ENCODE data around the gene FBXW8. TPM values are rescaled to one million over a fixed set of nuclear protein-coding genes. Genes with fewer than 3 reads are reported as not detected.

Gene FBXW8
- total RNA-seq, 1 experiment from 2014 or later, result 15.3 TPM

- DNase-seq, result no peak
- Mint-ChIP-seq H3K4me3 (no peak overlapping the region), H3K4me1 (peaks cover 22 to 26% of the 10 kb centered on the region in 2 experiments), H3K36me3 (ENCODE audit: insufficient read depth in 1 of 3, low read depth in 3 of 3) (peaks cover 0 to 9% (median 2%) of the 10 kb centered on the region in 3 experiments; a peak in 3 of 7 replicates), H3K27me3 (ENCODE audit: low read depth) (no peaks in the 10 kb centered on the region), H3K9me3 (no peaks in the 10 kb centered on the region), H3K27ac (peak overlapping the region in 1 of 3 experiments; percentile 23; a peak in 2 of 7 replicates)
- no peak overlapping the region for H3K23ac ChIP-seq (ENCODE audit: insufficient read length, low read depth, low read length)
- no peak overlapping the region for H2BK120ac ChIP-seq (ENCODE audit: low read depth, low read length, poor library complexity, severe bottlenecking)
- no peak overlapping the region for H4K8ac ChIP-seq (replicated peaks; ENCODE audit: insufficient read length, low read depth, low read length)
- H3K14ac ChIP-seq (ENCODE audit: insufficient read depth, low read length), result no peak overlapping the region
- H2AK5ac ChIP-seq (ENCODE audit: insufficient read length, low read length), result no peak overlapping the region
- no peaks in the 10 kb centered on the region for H3K4me1 ChIP-seq (ENCODE audit: insufficient read depth, low read length)
- no peak overlapping the region for H2BK15ac ChIP-seq (ENCODE audit: low read depth, low read length)
- H2AFZ ChIP-seq (ENCODE audit: low read length), result no peak overlapping the region
- no CpG with 5 or more reads among the region's 1 CpG for WGBS (ENCODE audit: extremely low coverage, insufficient read length, low lambda C conversion rate)
- TF ChIP-seq, protein P1, sequence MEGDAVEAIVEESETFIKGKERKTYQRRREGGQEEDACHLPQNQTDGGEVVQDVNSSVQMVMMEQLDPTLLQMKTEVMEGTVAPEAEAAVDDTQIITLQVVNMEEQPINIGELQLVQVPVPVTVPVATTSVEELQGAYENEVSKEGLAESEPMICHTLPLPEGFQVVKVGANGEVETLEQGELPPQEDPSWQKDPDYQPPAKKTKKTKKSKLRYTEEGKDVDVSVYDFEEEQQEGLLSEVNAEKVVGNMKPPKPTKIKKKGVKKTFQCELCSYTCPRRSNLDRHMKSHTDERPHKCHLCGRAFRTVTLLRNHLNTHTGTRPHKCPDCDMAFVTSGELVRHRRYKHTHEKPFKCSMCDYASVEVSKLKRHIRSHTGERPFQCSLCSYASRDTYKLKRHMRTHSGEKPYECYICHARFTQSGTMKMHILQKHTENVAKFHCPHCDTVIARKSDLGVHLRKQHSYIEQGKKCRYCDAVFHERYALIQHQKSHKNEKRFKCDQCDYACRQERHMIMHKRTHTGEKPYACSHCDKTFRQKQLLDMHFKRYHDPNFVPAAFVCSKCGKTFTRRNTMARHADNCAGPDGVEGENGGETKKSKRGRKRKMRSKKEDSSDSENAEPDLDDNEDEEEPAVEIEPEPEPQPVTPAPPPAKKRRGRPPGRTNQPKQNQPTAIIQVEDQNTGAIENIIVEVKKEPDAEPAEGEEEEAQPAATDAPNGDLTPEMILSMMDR (conservative IDR thresholded peaks at IDR 0.05), result no peak
- H3K9me3 ChIP-seq (ENCODE audit: control insufficient read depth, low read depth, low read length), result no peaks in the 10 kb centered on the region
- no peak overlapping the region for H4K5ac ChIP-seq (ENCODE audit: insufficient read length, low read depth, low read length)
- H4K91ac ChIP-seq (ENCODE audit: insufficient read length, low read depth, low read length), result no peak overlapping the region
- no peak overlapping the region for H3T11ph ChIP-seq (ENCODE audit: low read length)
- H3K56ac ChIP-seq (ENCODE audit: insufficient read length, low read depth, low read length), result no peak overlapping the region
- H3K79me2 ChIP-seq (ENCODE audit: insufficient read depth, low read length), result no peaks in the 10 kb centered on the region; the same call in 1 of the 2 replicates
- H3K27me3 ChIP-seq (ENCODE audit: insufficient read depth, low read length), result no peaks in the 10 kb centered on the region
- H3K4me2 ChIP-seq (ENCODE audit: insufficient read depth, insufficient read length, low read length), result no peak overlapping the region
- H2BK12ac ChIP-seq (ENCODE audit: insufficient read length, low read depth, low read length), result no peak overlapping the region
- H2BK5ac ChIP-seq (ENCODE audit: insufficient read length, low read length), result no peak overlapping the region
- H3K4ac ChIP-seq (ENCODE audit: low read depth, low read length), result no peak overlapping the region
- no peaks in the 10 kb centered on the region for H4K20me1 ChIP-seq (ENCODE audit: control insufficient read depth, insufficient read depth, insufficient read length)
- H3K9ac ChIP-seq (ENCODE audit: extremely low read depth, insufficient read length, low read length), result no peak overlapping the region
- H3K27ac ChIP-seq (ENCODE audit: insufficient read length, low read depth, low read length), result no peak overlapping the region
- peaks cover 3% of the 10 kb centered on the region for H3K23me2 ChIP-seq (ENCODE audit: insufficient read length, low read depth, low read length, poor library complexity, severe bottlenecking)
- H3K79me1 ChIP-seq (ENCODE audit: insufficient read depth, low read depth, low read length, poor library complexity, severe bottlenecking), result no peaks in the 10 kb centered on the region
- no peak overlapping the region for H2BK20ac ChIP-seq (ENCODE audit: low read depth, low read length, poor library complexity, severe bottlenecking)
- H3K18ac ChIP-seq (ENCODE audit: insufficient read length, low read depth, low read length), result no peak overlapping the region
These were observed 4.6 kb downstream of the FBXW8 start for GRCh38 chr12:116915326-116915725.
